HG03442 (cell line): ENCODE results near the gene ELAPOR2.
"Not testable (repeated sequence)": the region's sequence is repeated elsewhere in the genome, so short reads cannot be mapped to it uniquely, and the experiment has no call there.

Experiments
- ATAC-seq: cut with Tn5 transposase; IDR thresholded peaks from one replicate; pipeline ENCODE4 v1.9.1; 2021; ENCODE audit warnings: mild to moderate bottlenecking, moderate library complexity; ENCODE audit not compliant: unreplicated experiment

The ELAPOR2 gene

GRCh38 chr7:87044713-87045112, 14.7 kb downstream of the ELAPOR2 start:
- not testable (repeated sequence) for ATAC-seq

- not testable (repeated sequence) for ATAC-seq
These were observed 17.9 kb downstream of the ELAPOR2 start for GRCh38 chr7:87041586-87041985.

GRCh38 chr7:87039691-87040299, 19.7 kb downstream of the ELAPOR2 start:
- ATAC-seq, result not testable (repeated sequence)

- ATAC-seq, result no peak
These were observed 20.3 kb downstream of the ELAPOR2 start for GRCh38 chr7:87038993-87039690.

DNA sequence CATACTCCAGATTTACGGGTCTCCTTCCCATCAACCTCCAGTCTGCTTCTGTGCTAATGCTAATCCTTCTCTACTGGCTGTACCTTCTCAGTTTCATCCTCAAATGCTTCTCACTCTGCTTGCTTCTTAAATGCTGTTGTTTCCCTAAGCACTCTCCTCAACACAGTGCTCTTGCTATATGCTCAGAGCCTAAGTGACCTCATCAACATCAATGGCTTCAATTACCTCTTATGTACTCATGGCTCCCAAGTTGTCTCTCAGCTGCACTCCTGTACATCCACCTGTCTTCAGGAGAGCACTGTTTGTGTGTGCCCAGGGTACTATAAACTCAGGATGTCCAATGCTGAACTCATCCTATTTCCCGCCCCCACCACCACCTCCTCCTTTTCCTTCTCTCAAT, 22.5 kb downstream of the ELAPOR2 start:
- ATAC-seq, result no peak

GRCh38 chr7:87032604-87033339, 26.7 kb downstream of the ELAPOR2 start:
- ATAC-seq, result no peak

GRCh38 chr7:87029078-87029477, 30.4 kb downstream of the ELAPOR2 start:
- ATAC-seq, result no peak

- ATAC-seq, result no peak
These were observed 30.8 kb downstream of the ELAPOR2 start for GRCh38 chr7:87028636-87029035.

GRCh38 chr7:87027900-87028299, 31.6 kb downstream of the ELAPOR2 start:
- ATAC-seq, result peak; percentile 88

DNA sequence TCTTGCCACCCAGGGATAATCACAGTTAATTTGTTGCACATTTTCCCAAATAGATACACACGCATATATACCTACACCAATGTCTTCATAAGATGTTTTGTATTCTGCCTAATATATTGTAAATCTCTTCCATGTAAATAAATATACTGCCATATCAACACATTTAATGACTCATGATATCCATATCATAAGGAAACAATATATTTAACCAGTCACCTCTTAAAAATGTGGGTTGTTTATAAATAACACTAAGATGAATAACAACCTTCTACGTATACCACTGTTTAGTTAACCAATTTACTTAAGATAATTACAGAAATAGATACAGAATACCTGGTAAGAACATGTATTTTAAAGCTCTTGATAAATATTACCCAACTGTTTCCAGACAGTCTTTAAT, 38.2 kb downstream of the ELAPOR2 start:
- no peak for ATAC-seq

- ATAC-seq, result no peak
These were observed 42.8 kb downstream of the ELAPOR2 start for GRCh38 chr7:87016606-87017005.

- no peak for ATAC-seq
These were observed 45.6 kb downstream of the ELAPOR2 start for GRCh38 chr7:87013840-87014190.

DNA sequence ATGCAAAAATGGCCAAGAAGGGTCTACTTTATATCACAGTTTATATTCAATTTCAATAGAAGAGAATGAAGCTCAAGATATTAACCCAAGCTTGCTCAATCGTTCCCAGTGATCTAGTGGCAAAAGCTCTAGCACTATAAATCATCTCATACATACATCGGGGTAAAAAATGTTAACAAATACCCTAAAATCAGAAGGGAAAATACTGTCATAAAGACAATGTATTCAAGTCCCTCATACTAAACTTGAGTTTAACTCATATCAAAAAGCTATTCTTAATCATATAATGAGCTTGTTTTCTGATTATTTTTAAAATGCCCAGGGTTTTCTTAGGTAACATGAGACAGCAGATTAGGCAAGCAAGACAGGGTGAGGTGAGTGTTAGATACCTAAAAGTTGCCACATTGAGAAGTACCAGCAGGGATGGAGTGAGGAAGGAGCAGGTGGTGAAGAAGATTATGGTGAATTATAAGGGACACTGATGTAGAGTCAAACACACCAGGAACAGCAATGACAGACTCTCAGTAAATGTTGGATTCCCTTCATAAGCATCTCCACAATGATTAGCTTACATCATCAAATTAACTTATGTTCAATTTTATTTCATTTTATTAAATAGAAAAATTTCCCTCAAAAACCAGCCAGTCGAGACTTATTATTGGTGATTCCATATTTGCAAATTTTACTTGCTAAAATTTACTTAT, 46.2 kb downstream of the ELAPOR2 start:
- ATAC-seq, result no peak
